Gastrocnemius medialis (tissue), 4 donors: ENCODE results near the gene TCN2.

Source experiments
- POLR2A ChIP-seq, 2 donors: fragments of 450-650 bp; IDR thresholded peaks; one replicate each; pipeline ENCODE4 v1.6.1; 2017; ENCODE audit warnings: antibody characterized with exemption in 2 of 2, mild to moderate bottlenecking in 2 of 2, moderate library complexity in 2 of 2
- TF ChIP-seq, protein P1 (sequence below), 5 experiments: fragments of 450-650 bp in 3 of 5; fragments of 200-600 bp in 2 of 5; sonication (generic) in 2 of 5; IDR thresholded peaks in 4 of 5; conservative IDR thresholded peaks in 1 of 5; 1 replicate in 4 of 5; 2 replicates in 1 of 5; pipeline ENCODE4 v1.5.1; 2016 to 2019; ENCODE audit warnings: antibody characterized with exemption in 5 of 5, mild to moderate bottlenecking in 3 of 5, moderate library complexity in 3 of 5

DNA sequence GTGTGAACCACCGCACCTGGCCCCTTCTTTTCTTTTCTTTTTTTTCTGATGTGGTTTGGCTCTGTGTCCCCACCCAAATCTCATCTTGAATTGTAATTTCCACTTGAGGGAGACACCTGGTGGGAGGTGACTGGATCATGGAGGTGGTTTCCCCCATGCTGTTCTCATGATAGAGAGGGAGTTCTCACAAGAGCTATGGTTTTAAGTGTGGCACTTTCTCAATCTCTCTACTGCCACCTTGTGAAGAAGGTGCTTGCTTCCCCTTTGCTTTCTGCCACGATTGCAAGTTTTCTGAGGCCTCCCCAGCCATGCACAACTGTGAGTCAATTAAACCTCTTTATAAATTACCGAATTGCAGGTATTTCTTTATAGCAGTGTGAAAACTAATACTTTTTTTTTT lies 4.9 kb upstream of the TCN2 start:
- TF ChIP-seq POLR2A (IDR thresholded peaks at IDR 0.05) = no peak
- TF ChIP-seq, protein P1, sequence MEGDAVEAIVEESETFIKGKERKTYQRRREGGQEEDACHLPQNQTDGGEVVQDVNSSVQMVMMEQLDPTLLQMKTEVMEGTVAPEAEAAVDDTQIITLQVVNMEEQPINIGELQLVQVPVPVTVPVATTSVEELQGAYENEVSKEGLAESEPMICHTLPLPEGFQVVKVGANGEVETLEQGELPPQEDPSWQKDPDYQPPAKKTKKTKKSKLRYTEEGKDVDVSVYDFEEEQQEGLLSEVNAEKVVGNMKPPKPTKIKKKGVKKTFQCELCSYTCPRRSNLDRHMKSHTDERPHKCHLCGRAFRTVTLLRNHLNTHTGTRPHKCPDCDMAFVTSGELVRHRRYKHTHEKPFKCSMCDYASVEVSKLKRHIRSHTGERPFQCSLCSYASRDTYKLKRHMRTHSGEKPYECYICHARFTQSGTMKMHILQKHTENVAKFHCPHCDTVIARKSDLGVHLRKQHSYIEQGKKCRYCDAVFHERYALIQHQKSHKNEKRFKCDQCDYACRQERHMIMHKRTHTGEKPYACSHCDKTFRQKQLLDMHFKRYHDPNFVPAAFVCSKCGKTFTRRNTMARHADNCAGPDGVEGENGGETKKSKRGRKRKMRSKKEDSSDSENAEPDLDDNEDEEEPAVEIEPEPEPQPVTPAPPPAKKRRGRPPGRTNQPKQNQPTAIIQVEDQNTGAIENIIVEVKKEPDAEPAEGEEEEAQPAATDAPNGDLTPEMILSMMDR (IDR thresholded peaks at IDR 0.05 in 4 of 5, conservative IDR thresholded peaks at IDR 0.05 in 1 of 5) = no peak
